ENCODE measurements around the gene MBOAT7. TPM values are rescaled to one million over a fixed set of nuclear protein-coding genes. Genes with fewer than 3 reads are reported as not detected.

MBOAT7 gene
- polyA plus RNA-seq, 2 of the 4 experiments (the other 2 are of a cell fraction) = 42.1 to 142 TPM

DNA sequence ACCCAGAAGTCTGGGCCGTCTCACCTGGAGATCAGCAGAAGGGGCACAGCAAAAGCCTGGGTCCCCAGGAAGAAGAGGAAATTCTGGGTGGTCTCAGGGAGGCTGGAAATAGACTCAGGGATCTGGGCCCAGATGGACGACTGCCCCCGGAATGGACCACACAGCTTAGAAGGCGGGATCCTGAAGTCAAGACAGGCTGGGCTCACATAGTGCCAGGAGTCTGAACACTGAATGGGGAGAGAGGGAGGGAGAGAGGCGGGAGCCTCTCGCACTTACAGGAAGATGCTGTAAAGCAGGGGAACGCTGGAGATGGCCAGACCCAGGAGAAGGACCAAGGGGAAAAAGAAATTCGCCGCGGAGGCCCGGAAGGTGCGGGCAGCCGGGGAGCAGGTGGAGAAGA, 28.5 kb downstream of the MBOAT7 start:
- no peak for DNase-seq (ENCODE audit: low read depth in 1 of 2, low spot score in 1 of 2)
- WGBS (ENCODE audit: missing lambda C conversion rate) = 84% methylated on average over 13 of the region's 13 CpGs
- H3K27ac ChIP-seq = peak overlapping the region; percentile 76 to 87; a peak in 5 of 6 replicates
- ChIA-PET CTCF (interaction anchor here (0.6 to 3.9 kb wide), 4 partner anchors 7 to 928 kb away, joined by 3 to 27 read pairs (median 14); no protein-coding TSS in a partner anchor), POLR2A (interaction anchor here (0.7 to 1.1 kb wide), 2 partner anchors 29 to 178 kb away, joined by 5 to 7 read pairs; partner anchors contain the start of gene MBOAT7)
- peaks cover 31% of the 10 kb centered on the region for H3K4me1 ChIP-seq
- peak overlapping the region; percentile 85 for H3K4me2 ChIP-seq
- TF ChIP-seq SREBF2 (IDR thresholded peaks at IDR 0.05) (no peak), ESRRA (IDR thresholded peaks at IDR 0.05; ENCODE audit: borderline replicate concordance, low read length) (no peak), MAZ (IDR thresholded peaks at IDR 0.05; ENCODE audit: borderline replicate concordance, low read depth, low read length) (no peak), POLR2A (IDR thresholded peaks at IDR 0.05; ENCODE audit: low read length) (no peak)
- no peaks in the 10 kb centered on the region for H3K9me3 ChIP-seq
- no peak for FAIRE-seq
- no peak for ATAC-seq
- peak overlapping the region; percentile 56 for H3K4me3 ChIP-seq

- POLR2A ChIA-PET = interaction anchor here (0.7 to 3.0 kb wide), 10 partner anchors 10 to 180 kb away, joined by 3 to 37 read pairs (median 6); partner anchors contain the start of genes CNOT3, MBOAT7, PRPF31 and RPS9
- Histone ChIP-seq H3K27ac (peak overlapping the region; percentile 76 to 87), H3K4me1 (peaks cover 31% of the 10 kb centered on the region), H3K4me2 (peak overlapping the region; percentile 85), H3K4me3 (peak overlapping the region; percentile 56), H3K9me3 (no peaks in the 10 kb centered on the region)
- TF ChIP-seq BHLHE40 (IDR thresholded peaks at IDR 0.05; ENCODE audit: low read depth, low read length) = no peak
- peak; percentile 49; the same call in 1 of the 2 replicates for TF ChIP-seq PHF8 (IDR thresholded peaks at IDR 0.05; ENCODE audit: borderline replicate concordance, low read depth)
- TF ChIP-seq KDM5A (IDR thresholded peaks at IDR 0.05) = no peak
- TF ChIP-seq HOXA7 (CRISPR knock-in tag; IDR thresholded peaks at IDR 0.05) = no peak
- TF ChIP-seq HDAC2 (IDR thresholded peaks at IDR 0.05) = no peak
- peak in 1 of 2 experiments; percentile 33 for DNase-seq (ENCODE audit: low read depth in 1 of 2, low spot score in 1 of 2)
- WGBS (ENCODE audit: missing lambda C conversion rate) = 11% methylated on average over 28 of the region's 28 CpGs
- ATAC-seq = peak; percentile 4 to 8; a peak in 5 of 6 replicates
- CTCF ChIA-PET = interaction anchor here (0.6 to 3.9 kb wide), 5 partner anchors 7 to 928 kb away, joined by 3 to 27 read pairs (median 7); no protein-coding TSS in a partner anchor
- FAIRE-seq = no peak
These were observed 29.1 kb downstream of the MBOAT7 start for GRCh38 chr19:54160182-54160811.

DNA sequence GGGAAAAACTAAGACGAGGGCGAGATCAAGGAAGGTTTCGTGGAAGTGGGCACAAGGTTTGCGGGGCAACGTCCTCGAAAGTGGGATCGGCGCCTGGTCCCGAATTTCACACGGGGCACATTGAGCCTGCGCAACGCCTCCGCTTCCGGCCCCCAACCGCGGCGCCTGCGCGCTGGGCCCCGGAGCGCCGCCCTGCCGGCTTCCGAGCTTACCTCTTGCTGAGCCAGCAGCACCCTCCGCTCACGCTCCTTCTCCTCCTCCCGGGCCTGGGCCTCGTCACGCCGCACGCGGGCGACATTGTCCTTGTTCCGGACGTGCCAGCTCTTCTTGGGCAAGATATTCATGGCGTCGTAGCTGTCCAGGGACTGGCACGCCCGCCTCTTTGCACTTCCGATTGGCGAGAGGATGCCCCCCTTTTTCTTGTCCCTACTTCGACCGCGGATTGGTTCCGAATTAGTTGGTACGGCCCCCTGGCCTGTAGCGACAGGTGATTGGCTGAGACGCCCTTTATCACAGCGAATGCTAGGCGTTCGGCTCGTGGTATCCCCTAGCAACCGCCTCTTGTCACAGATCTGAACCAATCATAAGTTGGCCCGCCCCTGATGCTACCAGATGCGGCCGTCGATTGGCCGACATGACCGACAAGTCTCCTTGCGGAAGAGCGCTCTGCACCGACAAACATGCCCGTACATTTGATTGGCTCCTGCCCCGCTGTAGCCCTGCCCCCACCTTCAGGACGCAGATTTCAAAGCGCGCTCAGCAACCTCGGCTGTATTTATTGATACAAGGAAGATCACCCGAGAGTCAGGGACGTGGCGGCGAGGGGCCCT, 29.8 kb downstream of the MBOAT7 start, which contains the start of gene LENG1:
Gene LENG1, minus strand, starts transcription at position 370 of the 830 bp plus-strand sequence. Its CDS starts 26 bp downstream, at position 344.
- Histone ChIP-seq H3K4me1 (peaks cover 31% of the 10 kb centered on the region), H3K27ac (peak within 1 kb of the TSS; percentile 93 to 95), H3K4me3 (peak within 1 kb of the TSS; percentile 56), H3K4me2 (peak within 1 kb of the TSS; percentile 97), H3K9me3 (no peaks in the 10 kb centered on the region)
- ChIA-PET CTCF (interaction anchor here (0.9 to 3.9 kb wide), 7 partner anchors 8 to 107 kb away, joined by 3 to 27 read pairs (median 7); partner anchors contain the start of gene MBOAT7), POLR2A (interaction anchor here (1.0 to 3.0 kb wide), 10 partner anchors 10 to 179 kb away, joined by 3 to 37 read pairs (median 7); partner anchors contain the start of genes CNOT3, MBOAT7, PRPF31 and RPS9)
- FAIRE-seq (peak; percentile 100), ATAC-seq (peak; percentile 77 to 90), DNase-seq (ENCODE audit: low read depth in 1 of 2, low spot score in 1 of 2) (peak; percentile 100)
- under 1% methylated on average over 72 of the region's 72 CpGs for WGBS (ENCODE audit: missing lambda C conversion rate)
- peak; percentile 40; the same call in 1 of the 2 replicates for TF ChIP-seq RNF2 (IDR thresholded peaks at IDR 0.05; ENCODE audit: borderline replicate concordance, low read depth)
- no peak for TF ChIP-seq ZFP36 (IDR thresholded peaks at IDR 0.05; ENCODE audit: borderline replicate concordance, partially characterized antibody)
- TF ChIP-seq MYC (IDR thresholded peaks at IDR 0.05; ENCODE audit: borderline replicate concordance, low read length) = peak; percentile 59
- TF ChIP-seq, protein P1, sequence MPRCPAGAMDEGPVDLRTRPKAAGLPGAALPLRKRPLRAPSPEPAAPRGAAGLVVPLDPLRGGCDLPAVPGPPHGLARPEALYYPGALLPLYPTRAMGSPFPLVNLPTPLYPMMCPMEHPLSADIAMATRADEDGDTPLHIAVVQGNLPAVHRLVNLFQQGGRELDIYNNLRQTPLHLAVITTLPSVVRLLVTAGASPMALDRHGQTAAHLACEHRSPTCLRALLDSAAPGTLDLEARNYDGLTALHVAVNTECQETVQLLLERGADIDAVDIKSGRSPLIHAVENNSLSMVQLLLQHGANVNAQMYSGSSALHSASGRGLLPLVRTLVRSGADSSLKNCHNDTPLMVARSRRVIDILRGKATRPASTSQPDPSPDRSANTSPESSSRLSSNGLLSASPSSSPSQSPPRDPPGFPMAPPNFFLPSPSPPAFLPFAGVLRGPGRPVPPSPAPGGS (IDR thresholded peaks at IDR 0.05) = peak; percentile 86; the same call in 2 of the 3 replicates
- peak; percentile 17; the same call in 1 of the 2 replicates for TF ChIP-seq HOXB5 (CRISPR knock-in tag; IDR thresholded peaks at IDR 0.05)
- TF ChIP-seq PHF8 (IDR thresholded peaks at IDR 0.05; ENCODE audit: borderline replicate concordance, low read depth) = peak; percentile 87; the same call in 1 of the 2 replicates
- TF ChIP-seq MAFK (IDR thresholded peaks at IDR 0.05; ENCODE audit: partially characterized antibody) = peak; percentile 82
- TF ChIP-seq, protein P2, sequence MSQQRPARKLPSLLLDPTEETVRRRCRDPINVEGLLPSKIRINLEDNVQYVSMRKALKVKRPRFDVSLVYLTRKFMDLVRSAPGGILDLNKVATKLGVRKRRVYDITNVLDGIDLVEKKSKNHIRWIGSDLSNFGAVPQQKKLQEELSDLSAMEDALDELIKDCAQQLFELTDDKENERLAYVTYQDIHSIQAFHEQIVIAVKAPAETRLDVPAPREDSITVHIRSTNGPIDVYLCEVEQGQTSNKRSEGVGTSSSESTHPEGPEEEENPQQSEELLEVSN (IDR thresholded peaks at IDR 0.05; ENCODE audit: borderline replicate concordance, low read depth) = peak; percentile 97
- TF ChIP-seq KDM5A (IDR thresholded peaks at IDR 0.05) = no peak
- TF ChIP-seq JUN (IDR thresholded peaks at IDR 0.05) = peak in 1 of 2 experiments; percentile 89; a peak in 3 of 5 replicates
- peak in 1 of 2 experiments; percentile 18; a peak in 2 of 4 replicates for TF ChIP-seq CEBPB (IDR thresholded peaks at IDR 0.05)
- peak; percentile 94 for TF ChIP-seq RFX5 (IDR thresholded peaks at IDR 0.05)
- TF ChIP-seq ESRRA (IDR thresholded peaks at IDR 0.05; ENCODE audit: borderline replicate concordance, low read length) = no peak
- 0 out of 2 replicates have a peak, but pooled peaks have one; percentile 53 for TF ChIP-seq TP53 (CRISPR knock-in tag; IDR thresholded peaks at IDR 0.05)
- peak; percentile 82 for TF ChIP-seq POLR2A (IDR thresholded peaks at IDR 0.05; ENCODE audit: low read length)
- no peak for TF ChIP-seq POLR2AphosphoS2 (conservative IDR thresholded peaks at IDR 0.05; ENCODE audit: low read length)
- TF ChIP-seq MAX (IDR thresholded peaks at IDR 0.05) = peak; percentile 97
- no peak for TF ChIP-seq BHLHE40 (IDR thresholded peaks at IDR 0.05; ENCODE audit: low read depth, low read length)
- TF ChIP-seq, protein P3, sequence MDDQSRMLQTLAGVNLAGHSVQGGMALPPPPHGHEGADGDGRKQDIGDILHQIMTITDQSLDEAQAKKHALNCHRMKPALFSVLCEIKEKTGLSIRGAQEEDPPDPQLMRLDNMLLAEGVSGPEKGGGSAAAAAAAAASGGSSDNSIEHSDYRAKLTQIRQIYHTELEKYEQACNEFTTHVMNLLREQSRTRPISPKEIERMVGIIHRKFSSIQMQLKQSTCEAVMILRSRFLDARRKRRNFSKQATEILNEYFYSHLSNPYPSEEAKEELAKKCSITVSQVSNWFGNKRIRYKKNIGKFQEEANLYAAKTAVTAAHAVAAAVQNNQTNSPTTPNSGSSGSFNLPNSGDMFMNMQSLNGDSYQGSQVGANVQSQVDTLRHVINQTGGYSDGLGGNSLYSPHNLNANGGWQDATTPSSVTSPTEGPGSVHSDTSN (IDR thresholded peaks at IDR 0.05) = peak; percentile 62; the same call in 1 of the 2 replicates
- TF ChIP-seq, protein P4, sequence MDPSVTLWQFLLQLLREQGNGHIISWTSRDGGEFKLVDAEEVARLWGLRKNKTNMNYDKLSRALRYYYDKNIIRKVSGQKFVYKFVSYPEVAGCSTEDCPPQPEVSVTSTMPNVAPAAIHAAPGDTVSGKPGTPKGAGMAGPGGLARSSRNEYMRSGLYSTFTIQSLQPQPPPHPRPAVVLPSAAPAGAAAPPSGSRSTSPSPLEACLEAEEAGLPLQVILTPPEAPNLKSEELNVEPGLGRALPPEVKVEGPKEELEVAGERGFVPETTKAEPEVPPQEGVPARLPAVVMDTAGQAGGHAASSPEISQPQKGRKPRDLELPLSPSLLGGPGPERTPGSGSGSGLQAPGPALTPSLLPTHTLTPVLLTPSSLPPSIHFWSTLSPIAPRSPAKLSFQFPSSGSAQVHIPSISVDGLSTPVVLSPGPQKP (IDR thresholded peaks at IDR 0.05; ENCODE audit: low read depth, low read length) = 0 out of 2 replicates have a peak, but pooled peaks have one; percentile 1
- TF ChIP-seq TFCP2L1 (CRISPR knock-in tag; IDR thresholded peaks at IDR 0.05) = 0 out of 2 replicates have a peak, but pooled peaks have one; percentile 60

Measured in A549 (cell line).